GM19468 (cell line): Measurements from ENCODE around the gene RXRA.

Experiments
- ATAC-seq: cut with Tn5 transposase; IDR thresholded peaks from one replicate; pipeline ENCODE4 v1.9.1; 2021; ENCODE audit warnings: mild to moderate bottlenecking, moderate library complexity, moderate number of reproducible peaks; ENCODE audit not compliant: unreplicated experiment; ENCODE audit errors: extremely low read depth

Gene RXRA

GRCh38 chr9:134347996-134348395 is 21.7 kb downstream of the RXRA start:
- no peak for ATAC-seq

- no peak for ATAC-seq
Measured at GRCh38 chr9:134348404-134349155, 22.3 kb downstream of the RXRA start.

- ATAC-seq, result no peak
Measured at GRCh38 chr9:134349936-134350335, 23.7 kb downstream of the RXRA start.

DNA sequence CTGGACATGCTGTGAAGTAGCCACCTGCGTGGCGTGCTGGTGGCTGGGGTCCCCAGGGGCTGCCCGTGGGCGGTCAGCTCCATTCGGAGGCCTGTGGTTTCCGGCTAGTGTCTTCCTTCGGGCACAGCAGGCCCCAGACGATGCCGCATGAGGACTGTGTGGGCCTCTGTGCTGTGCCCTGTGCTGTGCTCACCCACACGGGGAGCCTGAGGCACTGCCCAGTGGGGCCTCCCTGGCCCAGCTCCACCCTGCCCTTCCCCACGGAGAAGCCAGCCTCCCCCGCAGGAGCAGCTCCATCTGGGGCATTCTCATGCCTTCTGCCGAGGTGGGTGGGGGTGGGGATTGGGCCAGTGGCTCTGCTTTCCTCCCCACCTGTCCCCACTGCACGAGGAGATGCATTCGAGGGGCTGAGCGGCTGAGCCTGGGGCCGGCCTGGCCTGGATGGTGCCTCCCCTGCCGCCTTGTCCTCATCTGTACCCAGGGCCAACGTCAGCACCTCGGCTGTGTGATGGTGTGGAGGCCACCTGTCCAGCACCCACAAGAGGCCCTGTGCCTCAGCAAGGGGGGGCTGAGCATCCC is 24.2 kb downstream of the RXRA start:
- no peak for ATAC-seq

DNA sequence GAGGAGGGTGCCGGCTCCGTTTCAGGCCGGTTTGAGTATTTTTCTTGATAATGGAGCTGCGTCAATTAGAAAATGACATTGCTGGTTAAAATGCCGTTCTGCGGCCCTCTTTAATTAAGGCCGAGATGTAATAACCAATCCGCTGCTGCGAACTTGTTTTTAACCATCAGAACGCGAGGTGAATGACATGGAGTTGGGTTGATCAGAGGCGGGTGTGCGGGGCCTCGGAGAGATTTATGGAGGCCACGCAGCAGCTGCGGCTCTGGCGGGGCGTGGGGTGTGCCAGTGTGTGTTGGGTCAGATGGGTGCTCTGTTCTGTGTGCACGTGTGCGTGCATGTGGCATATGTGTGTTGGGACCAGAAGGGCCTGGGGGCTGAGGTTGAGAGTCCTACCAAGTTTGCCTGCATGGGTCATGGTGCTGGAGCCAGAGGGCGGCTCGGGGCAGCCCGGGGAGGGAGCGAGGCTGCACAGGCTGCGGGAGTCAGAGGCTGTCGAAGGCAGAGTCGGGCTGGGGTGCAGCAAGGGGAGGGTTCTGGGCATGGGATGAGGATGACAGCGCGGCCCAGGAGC is 25.4 kb downstream of the RXRA start:
- ATAC-seq, result no peak

GRCh38 chr9:134352247-134352933 is 26.1 kb downstream of the RXRA start:
- no peak for ATAC-seq

DNA sequence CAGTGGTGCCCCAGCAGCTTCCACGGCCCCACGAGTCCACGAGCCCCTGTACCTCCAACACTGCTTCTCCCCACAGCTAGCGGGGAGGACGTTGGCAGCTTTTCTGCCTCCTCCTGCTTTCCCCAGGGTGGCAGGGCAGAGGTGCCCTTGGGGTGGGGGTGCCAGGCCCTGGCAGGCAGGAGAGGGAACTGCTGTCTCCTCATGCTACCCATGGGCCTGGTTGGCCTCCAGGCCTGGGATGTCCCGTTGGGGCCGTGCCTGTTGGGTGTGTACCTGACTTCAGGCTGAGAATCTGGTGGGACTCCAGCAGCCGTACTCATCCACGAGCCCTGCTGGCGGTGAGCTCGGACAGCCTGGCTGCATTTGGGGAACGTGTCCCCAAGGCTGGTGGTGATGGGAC is 27.3 kb downstream of the RXRA start:
- ATAC-seq, result no peak

DNA sequence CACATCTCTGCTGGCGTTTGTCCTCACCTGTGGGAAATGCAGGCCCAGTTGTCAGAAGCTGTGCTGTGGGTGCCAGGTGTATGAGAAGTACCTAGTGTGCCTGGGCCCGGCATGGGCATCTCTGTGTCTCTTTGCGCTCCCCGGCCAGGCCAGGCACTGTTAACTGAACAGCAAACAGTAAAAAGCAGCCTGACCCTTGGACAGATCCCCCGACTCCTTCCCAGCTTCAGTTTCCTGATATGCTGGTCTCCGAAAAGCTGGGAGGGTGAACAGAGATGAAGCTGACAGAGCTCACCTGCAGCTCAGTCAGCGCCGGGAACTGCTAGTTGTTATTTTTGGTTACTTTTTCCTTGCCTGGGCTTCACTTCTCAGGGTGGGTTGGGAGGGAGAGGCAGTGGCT is 28.9 kb downstream of the RXRA start:
- ATAC-seq, result no peak

DNA sequence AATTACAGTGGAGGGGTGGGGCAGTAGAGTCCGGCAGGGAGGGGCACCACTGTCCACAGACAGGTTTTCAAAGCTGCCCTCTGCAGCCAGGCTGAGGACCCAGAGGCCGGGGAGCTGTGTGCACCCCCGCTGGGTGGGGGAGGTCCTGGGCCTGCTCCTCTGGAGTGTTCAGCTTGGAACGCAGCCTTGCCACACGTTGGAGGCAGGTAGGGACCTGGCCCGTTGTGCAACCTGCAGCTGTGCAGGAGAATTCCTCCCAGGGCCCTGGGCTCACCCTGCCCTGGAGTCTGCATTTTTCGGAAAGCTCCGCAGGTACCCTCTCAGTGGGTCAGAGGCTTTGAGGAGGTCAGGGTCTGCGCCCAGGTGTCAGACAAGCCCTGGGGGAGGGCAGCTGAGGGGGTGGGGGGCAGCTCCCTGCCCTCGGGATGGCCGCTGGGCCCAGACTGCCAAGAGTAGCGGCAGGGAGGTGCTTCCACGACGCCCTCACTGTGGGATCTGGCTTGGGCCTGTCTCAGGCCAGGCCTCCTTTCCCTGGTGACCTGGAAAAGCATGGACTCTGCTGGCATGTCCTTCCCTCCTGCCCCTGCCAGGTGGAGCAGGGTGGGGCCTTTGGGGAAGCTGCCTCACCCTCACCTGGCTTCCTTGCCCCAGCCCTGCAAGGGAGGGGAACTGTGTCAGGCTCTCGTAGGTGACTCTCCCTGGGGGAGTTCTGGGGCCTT is 29.5 kb downstream of the RXRA start:
- ATAC-seq, result no peak

DNA sequence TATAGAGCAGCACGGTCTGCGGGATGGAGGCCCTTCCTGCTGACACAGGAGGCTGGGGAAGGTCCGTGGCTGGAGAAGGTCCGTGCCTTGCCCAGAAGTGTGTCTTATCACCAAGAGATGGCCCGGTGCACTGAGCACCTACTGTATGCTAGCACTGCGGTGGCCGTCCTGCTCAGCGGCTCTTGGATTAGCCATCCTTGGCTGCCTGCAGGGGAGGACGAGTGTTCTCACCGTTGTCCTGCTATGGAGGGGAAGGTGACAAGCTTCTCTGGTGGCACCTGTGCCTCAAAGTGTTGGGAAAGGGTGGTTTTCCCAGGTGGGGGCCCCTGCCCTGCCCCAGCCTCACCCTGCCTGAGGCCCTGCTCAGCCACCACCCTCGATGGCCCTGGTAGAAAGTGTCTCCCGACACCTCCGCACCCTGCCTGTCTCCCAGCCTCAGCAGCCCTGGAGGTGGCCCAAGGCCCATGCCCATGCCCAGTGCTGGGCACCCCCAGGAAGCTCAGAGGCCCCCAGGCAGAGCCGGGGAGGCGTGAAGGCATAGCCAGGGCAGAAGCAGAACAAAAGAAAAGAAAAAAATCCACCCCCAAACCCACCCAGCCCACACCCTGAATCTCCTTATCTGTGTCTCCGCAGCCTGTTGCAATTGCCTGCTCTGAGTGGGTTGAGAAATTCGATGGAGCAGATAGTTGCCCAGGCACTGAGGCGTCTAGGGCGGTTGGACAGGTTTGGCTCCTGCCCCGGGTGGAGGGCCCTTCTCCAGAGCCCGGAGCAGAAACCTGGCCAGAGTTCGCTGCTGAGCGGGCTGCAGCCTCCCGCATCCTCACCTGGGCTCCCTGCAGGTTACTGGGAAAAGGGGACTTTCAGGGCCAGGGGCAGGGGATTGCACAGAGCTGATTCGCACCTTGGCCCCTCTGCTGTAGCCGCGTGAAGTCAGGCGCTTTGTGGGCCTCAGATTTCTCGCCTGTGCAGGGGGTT is 30.5 kb downstream of the RXRA start:
- ATAC-seq, result no peak

DNA sequence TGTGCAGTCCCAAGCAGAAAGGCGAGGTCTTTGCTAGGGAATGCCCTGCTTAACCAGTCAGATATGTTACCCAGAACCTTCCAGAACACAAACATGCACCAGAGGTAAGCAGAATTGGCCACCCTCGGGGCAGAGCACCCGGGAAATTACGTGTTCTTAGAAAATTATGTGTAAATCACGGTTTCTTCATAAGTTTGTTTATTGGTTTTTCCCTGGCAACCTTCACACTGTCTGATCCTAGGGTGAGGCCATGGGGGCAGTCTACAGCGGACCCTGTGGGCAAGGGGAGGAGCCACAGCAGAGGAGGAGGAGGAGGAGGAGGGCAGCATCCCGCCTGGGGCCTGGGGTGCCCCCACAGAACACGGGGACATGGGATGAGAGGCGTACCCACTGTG is 31.4 kb downstream of the RXRA start:
- ATAC-seq, result no peak

DNA sequence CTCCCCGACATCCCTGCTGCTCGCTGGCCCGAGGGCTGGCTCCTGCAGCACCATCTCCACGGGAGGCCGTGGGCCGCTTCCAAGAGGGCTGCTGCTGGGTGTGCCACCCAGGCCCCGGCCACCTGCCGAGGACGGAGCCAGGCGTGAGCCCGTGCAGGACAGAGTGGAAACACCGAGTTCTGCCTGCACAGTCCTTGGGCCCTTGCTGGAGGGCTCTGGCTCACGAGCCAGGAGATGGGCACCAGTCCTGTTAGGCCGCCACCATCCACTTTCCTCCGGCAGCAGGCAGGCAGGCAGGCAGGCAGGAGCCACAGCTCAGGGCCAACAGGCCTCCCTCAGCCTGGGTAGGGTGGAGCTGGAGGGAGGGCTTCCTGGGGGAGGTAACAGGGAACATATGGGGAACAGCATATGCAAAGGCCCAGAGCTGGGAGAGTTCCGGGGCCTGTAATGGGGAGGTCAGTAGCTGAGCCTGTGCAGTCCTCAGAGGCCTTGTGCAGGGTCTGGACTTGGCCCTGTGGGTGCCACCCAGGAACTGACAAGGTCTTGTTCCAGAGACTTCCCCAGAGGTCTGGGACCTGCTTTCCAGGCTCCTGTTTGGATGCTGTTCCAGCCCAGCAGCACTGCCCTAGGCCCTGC is 31.9 kb downstream of the RXRA start:
- no peak for ATAC-seq

GRCh38 chr9:134358662-134359319 is 32.5 kb downstream of the RXRA start:
- no peak for ATAC-seq

DNA sequence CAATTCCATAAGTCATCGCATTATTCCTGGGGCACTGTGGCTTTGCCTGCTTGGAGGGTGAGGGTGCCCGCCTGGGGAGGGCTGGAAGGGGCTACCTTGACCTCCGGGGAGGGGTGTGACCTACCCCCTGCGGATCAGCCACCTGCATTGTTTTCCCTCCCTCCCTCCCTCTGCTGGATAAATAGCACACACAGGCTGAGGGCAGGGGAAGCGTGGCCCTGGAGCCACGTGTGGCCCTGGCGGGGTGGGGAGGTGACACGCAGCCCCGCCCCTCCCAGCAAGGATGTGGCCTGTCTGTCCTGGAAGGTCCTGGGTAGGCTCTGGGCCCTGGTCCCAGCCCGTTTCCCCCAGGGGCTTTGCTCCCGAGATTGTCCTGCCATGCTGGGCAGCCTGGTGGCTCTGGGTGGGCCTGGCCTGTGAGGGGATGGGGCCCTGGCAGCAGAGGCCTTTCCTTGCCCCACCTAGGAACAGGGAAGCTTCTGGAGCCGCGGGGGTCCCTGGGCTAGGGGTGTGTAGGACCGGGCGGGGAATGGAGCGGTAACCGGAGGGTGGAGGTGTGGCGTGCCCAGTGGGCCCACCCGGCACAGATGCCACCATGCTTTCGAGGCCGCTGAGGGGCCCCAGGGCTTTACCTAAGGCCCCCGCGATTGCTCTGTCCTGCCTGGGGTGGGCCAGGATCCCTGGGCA is 33.4 kb downstream of the RXRA start:
- ATAC-seq, result no peak

DNA sequence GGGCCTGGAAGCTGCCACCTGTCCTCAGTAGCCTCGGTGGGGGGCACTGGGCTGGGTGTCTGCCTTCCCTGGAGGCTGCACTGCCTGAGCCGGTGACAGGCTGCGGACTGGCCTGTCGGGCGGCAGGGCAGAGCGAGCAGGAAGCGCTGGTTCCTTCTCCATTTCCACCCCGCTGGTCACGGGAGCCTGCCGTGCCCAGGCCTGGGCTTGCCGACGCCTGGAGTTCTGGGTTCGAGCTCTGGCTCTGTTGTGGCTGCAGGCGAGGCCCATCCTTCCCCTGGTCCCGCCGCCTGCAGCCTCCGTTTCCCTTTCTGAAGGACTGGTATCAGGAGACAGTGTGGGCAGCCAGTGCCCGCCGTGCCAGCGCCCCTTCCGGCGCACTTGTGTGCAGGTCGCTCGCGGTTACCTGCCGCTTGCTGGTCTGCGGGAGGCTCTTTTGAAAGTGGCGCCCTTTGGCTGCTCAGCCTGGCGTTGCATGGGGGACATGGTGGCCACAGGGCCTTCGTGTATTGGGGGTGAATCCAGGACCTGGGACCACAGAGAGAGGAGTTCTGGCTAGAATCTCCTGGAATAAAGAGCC is 34.0 kb downstream of the RXRA start:
- ATAC-seq, result no peak

- no peak for ATAC-seq
Measured at GRCh38 chr9:134360897-134361296, 34.6 kb downstream of the RXRA start.

GRCh38 chr9:134361426-134361825 is 35.2 kb downstream of the RXRA start:
- no peak for ATAC-seq
